ENCODE measurements around the gene TBPL1. TPM values are rescaled to one million over a fixed set of nuclear protein-coding genes. Genes with fewer than 3 reads are reported as not detected.

Gene TBPL1
- total and polyA plus RNA-seq, 10 of the 15 experiments (the other 5 are each of a cell fraction or from before 2014, with no cell fraction given) = 34.6 to 71.2 (median 43.0) TPM

DNA sequence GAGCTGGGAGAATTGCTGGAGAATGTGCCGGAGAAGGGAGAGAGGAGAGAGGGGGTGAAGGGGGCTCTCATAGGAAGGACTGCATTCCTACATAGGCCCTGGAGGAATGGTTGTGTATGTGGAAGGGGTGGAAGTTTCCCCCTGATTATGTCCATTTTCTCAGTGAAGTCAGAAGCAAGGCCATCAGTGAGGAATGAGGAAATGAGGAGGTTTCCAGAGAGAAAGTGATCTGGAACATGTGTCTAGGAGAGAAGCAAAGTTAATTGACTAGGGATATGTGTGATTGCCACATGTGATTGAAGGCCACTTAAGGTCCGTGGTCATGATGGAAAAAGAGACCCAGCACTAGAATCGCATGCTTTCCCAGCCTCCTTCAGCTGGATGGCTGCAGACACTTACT, 42.3 kb downstream of the TBPL1 start:
- Histone ChIP-seq H3K27ac (ENCODE audit: control insufficient read depth, insufficient read depth) (no peak overlapping the region), H3K4me1 (ENCODE audit: control insufficient read depth, insufficient read depth, low read length) (no peaks in the 10 kb centered on the region), H3K4me3 (no peak overlapping the region), H3K9ac (ENCODE audit: control insufficient read depth, insufficient read depth, low read length) (no peak overlapping the region), H3K79me2 (ENCODE audit: control insufficient read depth, insufficient read depth, low read length) (no peaks in the 10 kb centered on the region), H3K36me3 (ENCODE audit: control insufficient read depth in 2 of 2, insufficient read depth in 2 of 2, low read length in 1 of 2) (no peaks in the 10 kb centered on the region), H3K4me2 (ENCODE audit: control insufficient read depth, insufficient read depth) (no peak overlapping the region), H3K9me3 (replicated peaks; ENCODE audit: control insufficient read depth, insufficient read depth, low read length) (no peaks in the 10 kb centered on the region), H4K20me1 (ENCODE audit: control insufficient read depth, insufficient read depth) (no peaks in the 10 kb centered on the region), H2AFZ (ENCODE audit: control insufficient read depth, low read depth, low read length) (no peak overlapping the region), H3K27me3 (replicated peaks in 1 of 2; ENCODE audit: control insufficient read depth in 2 of 2, insufficient read depth in 2 of 2, low read length in 1 of 2) (no peaks in the 10 kb centered on the region)
- FAIRE-seq = no peak
- ChIA-PET RAD21 (ENCODE audit: unreplicated experiment) (no interaction called here), POLR2A (no interaction called here), CTCF (interaction anchor here (0.9 to 1.6 kb wide), 2 partner anchors 68 to 71 kb away, joined by 3 read pairs; no protein-coding TSS in a partner anchor), SMC1A (ENCODE audit: uncharacterized antibody, unreplicated experiment) (interaction anchor here (0.8 kb wide), 1 partner anchor 8 kb away, joined by 5 read pairs; no protein-coding TSS in a partner anchor)
- intact Hi-C loops (cut with micrococcal nuclease; ENCODE audit: unreplicated experiment) = no loop called here
- no TSS peak for BruUV-seq (replicated peaks)
- in situ Hi-C loops (cut with MboI) = no loop called here
- DNase-seq (ENCODE audit: low read depth, low spot score) = no peak
- TF ChIP-seq, protein P1, sequence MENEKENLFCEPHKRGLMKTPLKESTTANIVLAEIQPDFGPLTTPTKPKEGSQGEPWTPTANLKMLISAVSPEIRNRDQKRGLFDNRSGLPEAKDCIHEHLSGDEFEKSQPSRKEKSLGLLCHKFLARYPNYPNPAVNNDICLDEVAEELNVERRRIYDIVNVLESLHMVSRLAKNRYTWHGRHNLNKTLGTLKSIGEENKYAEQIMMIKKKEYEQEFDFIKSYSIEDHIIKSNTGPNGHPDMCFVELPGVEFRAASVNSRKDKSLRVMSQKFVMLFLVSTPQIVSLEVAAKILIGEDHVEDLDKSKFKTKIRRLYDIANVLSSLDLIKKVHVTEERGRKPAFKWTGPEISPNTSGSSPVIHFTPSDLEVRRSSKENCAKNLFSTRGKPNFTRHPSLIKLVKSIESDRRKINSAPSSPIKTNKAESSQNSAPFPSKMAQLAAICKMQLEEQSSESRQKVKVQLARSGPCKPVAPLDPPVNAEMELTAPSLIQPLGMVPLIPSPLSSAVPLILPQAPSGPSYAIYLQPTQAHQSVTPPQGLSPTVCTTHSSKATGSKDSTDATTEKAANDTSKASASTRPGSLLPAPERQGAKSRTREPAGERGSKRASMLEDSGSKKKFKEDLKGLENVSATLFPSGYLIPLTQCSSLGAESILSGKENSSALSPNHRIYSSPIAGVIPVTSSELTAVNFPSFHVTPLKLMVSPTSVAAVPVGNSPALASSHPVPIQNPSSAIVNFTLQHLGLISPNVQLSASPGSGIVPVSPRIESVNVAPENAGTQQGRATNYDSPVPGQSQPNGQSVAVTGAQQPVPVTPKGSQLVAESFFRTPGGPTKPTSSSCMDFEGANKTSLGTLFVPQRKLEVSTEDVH (IDR thresholded peaks at IDR 0.05; ENCODE audit: low read depth, partially characterized antibody) = no peak
- TF ChIP-seq, protein P2, sequence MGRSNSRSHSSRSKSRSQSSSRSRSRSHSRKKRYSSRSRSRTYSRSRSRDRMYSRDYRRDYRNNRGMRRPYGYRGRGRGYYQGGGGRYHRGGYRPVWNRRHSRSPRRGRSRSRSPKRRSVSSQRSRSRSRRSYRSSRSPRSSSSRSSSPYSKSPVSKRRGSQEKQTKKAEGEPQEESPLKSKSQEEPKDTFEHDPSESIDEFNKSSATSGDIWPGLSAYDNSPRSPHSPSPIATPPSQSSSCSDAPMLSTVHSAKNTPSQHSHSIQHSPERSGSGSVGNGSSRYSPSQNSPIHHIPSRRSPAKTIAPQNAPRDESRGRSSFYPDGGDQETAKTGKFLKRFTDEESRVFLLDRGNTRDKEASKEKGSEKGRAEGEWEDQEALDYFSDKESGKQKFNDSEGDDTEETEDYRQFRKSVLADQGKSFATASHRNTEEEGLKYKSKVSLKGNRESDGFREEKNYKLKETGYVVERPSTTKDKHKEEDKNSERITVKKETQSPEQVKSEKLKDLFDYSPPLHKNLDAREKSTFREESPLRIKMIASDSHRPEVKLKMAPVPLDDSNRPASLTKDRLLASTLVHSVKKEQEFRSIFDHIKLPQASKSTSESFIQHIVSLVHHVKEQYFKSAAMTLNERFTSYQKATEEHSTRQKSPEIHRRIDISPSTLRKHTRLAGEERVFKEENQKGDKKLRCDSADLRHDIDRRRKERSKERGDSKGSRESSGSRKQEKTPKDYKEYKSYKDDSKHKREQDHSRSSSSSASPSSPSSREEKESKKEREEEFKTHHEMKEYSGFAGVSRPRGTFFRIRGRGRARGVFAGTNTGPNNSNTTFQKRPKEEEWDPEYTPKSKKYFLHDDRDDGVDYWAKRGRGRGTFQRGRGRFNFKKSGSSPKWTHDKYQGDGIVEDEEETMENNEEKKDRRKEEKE (IDR thresholded peaks at IDR 0.05) = no peak
- TF ChIP-seq IRF4 (IDR thresholded peaks at IDR 0.05; ENCODE audit: low read depth, low read length) = no peak
- no peak for TF ChIP-seq ZZZ3 (IDR thresholded peaks at IDR 0.05; ENCODE audit: control insufficient read depth, insufficient read length, low read depth)
- no peak for TF ChIP-seq PAX8 (IDR thresholded peaks at IDR 0.05)
- no peak for TF ChIP-seq BCL11A (IDR thresholded peaks at IDR 0.05; ENCODE audit: low read depth, low read length)
- no peak for ATAC-seq
- 78% methylated on average over 3 of the region's 3 CpGs for WGBS (ENCODE audit: insufficient coverage, insufficient replicate concordance, low lambda C conversion rate, missing lambda C conversion rate)
